GM21528 (cell line): Measurements from ENCODE around the gene NOD1.

Experiments
- ATAC-seq: cut with Tn5 transposase; IDR thresholded peaks from one replicate; pipeline ENCODE4 v1.9.1; 2021; ENCODE audit warnings: mild to moderate bottlenecking, moderate library complexity; ENCODE audit not compliant: unreplicated experiment, low FRiP score

NOD1 gene

DNA sequence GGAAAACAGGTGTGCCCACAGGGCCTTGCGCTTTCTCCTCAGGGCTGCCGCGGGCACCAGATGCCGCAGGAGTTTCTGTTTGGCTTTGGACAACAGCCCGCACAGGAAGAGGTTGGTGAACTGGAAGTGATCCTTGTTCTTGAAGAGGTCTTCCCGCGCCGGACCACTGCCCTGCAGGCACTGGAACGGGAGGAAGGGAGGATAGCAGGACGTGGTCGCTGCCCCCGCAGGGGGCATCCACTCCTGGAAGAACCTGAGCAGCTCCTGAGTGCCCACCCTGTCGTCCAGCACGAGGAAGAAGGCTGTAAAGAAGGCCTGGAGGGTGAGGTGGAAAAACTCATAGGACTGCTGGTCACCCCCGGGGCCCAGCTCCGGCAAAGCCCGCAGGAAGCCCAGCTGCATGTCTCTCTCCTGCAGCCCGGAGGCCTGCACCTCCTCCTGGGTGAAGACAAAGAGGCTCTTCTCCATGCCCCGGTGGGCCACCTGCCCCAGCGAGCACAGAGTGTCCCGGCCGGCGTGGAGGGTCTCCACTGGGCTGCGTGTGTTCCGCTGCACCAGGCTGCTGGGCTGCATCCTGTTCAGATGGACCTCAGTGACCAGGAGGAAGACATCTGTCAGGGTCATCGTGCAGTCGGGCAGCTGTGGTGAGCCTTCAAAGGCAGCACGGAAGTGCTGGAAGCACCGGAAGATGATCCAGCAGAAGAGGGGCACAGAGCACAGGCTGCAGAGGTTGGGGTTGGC, 26.9 kb downstream of the NOD1 start:
- ATAC-seq: no peak

GRCh38 chr7:30450983-30451497, 27.5 kb downstream of the NOD1 start:
- ATAC-seq: no peak

- ATAC-seq: no peak
These were observed 28.2 kb downstream of the NOD1 start for GRCh38 chr7:30450240-30450982.

DNA sequence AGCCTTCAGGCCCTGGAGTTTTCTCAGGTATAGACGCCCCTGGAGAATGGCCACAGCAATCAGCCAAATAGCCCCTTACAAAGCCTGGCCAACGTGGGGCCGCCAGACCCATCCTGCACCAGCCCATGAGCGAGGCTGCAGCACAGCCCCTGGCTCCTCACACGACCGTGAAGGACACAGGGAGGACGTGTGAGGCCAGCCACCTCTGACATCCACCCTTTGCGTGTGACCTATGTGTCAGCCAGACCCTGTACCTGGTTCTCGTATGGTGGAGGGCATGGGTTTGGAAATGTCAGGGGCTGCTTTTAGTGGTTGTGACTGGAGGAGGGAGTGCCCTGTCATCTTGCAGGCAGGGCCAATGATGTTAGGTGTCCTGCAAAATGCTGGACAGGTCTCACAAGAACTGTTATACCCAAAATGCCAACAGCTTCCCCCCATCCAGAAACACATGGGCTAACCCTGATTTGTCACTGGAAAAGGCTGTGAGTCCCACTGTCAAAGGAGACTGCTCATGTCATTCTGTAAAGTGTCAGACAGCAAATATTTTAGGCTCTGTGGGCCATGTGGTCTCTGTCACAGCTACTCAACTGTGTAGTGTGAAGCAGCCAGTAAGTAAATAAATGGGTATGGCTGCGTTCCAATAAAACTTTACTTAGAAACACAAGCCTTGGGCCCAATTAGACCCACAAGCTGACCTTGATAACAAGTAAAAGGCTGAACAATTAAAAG, 30.0 kb downstream of the NOD1 start:
- ATAC-seq: no peak

GRCh38 chr7:30447466-30447865, 31.1 kb downstream of the NOD1 start:
- ATAC-seq: no peak

- peak; percentile 24 for ATAC-seq
These were observed 32.3 kb downstream of the NOD1 start for GRCh38 chr7:30446266-30446665.

DNA sequence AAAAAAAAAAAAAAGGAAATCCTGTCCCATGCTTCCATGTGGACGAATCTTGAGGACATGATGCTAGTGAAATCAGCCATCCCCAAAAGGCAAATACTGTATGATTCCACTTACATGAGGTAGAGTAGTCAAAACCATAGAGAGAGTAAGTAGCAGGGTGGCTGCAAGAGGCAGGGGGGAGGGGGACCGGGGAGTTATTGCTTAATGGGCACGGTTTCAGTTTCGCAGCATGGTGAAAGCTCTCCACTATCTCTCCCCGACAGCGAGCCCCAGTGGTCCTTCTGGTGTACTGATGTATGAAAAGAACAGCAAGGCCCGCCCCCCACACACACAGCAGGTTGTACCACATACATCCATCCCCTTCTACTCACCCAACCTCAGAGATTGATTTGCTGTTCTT, 32.8 kb downstream of the NOD1 start:
- peak; percentile 98 for ATAC-seq

DNA sequence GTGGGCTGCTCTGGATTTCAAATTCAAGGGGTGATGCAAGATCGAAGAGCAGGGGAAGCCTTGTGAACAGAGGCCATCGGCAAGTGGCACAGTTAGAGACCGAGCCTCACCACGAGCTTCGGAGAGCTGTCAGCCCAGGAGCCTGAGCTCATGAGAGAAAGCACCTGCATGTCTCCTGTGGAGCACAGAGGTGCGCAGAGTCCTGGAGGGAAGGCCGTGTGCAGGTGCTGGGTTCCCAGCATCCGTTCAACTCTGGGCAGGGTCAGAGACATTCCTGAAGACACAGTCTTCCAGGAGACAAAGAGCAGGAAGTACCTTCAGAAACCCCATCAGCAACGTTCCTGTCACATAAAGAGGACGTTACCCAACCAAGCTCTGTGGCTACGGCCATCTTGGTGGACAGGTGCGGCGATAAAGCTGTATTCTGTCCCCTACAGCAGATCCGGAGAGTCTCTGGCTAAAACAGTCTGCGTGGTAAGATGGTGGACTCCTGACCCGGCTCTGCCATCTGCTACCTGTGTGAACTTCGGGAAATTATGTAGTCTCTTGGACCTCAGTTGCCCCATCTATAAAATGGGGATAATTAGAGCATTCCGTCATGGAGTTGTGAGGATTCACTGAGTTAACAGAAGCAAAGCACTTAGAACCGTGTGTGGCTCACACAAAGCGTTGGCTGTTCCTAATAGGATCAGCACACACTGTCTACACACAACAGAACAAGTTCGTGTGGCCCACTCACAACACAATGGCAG, 40.6 kb downstream of the NOD1 start:
- ATAC-seq: no peak

DNA sequence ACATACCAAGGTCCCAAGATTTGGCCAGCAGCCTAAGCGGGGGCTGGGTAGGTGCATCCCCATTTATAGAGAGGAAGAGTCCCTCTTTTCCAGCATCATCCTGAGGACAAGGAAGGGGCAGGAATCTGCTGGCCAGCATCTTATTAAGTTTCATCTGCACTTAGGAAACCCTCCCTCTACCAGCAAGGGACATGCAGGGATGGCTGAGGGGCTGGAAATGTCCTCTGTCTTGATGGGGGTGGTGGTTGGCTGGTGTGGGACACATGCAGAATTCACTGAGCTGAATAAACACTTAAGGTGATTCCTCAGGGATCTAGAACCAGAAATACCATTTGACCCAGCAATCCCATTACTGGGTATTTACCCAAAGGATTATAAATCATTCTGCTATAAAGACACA, 42.1 kb downstream of the NOD1 start:
- no peak for ATAC-seq

- ATAC-seq: no peak
These were observed 42.5 kb downstream of the NOD1 start for GRCh38 chr7:30436046-30436445.

DNA sequence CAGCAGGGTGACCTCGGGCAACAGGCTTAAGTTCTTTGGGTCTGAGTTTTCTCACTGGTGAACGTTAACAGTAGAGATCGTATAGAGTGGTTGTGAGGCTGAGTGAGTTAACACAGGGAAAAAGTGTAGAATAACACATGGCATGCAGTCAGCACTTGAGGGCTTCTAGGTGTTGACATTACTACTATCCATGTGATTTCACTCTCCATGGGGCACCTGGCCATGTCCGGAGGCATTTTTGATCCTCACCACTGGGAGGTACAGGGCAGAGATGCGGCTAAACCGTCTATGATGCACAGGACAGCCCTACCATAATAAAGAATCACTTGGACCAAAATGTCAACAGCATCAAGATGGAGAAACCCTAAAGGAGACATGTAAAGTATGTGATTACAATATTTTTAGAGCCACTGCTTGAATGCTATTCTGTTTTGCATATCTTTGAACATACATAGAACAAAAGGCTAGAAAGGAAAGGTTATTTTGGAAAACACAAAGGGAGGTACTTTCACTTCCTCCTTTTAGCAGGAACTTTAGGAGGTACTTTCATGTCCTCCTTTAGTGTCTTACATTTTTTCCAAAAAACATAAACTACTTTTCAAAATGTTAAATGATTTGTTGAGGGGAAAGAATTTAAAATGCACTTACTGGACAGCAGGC, 44.3 kb downstream of the NOD1 start:
- no peak for ATAC-seq

DNA sequence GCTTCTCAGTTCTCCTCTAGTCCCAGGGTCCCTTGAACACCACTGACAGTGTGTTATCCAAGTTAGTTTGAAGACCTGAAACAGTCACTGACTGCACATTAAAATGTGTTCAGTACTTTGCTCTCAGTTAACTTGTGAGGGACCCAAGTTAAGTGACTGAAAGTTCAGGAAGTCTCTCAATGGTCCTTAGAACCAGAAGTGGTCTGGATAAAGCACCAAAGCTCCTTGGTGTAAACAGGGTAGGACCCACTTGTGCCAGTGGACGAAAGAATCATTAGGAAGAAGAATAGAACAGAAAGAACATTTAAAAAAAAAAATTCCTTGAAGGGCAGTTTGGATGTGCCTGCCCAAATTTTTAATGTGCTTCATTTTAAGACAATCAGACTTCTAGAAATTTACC, 45.1 kb downstream of the NOD1 start:
- ATAC-seq: no peak

GRCh38 chr7:30433082-30433481, 45.5 kb downstream of the NOD1 start:
- ATAC-seq: no peak

DNA sequence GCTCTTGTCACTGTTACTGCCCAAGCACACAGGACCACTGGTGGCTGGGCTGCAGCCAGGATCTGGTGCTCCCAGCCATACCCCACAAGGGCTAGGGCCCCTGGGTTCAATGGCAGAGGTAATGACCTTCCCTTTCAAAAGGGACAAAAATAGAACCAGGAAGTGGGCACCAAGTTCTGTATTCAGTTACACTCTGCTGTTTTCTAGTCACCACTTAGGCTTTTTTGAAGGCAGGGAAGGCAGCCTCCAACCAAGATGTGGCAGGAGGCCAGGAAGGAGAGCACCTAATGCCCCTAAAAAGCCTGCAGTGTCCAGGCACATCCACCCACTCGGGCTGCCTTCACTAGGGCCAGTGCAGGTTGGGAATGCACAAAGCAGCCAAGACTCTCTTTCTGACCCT, 47.8 kb downstream of the NOD1 start:
- no peak for ATAC-seq

- ATAC-seq: no peak
These were observed 48.3 kb downstream of the NOD1 start for GRCh38 chr7:30430276-30430675.

GRCh38 chr7:30429156-30429530, 49.4 kb downstream of the NOD1 start:
- no peak for ATAC-seq

- ATAC-seq: no peak
These were observed 50.1 kb downstream of the NOD1 start for GRCh38 chr7:30428246-30429155.

- no peak for ATAC-seq
These were observed 51.1 kb downstream of the NOD1 start for GRCh38 chr7:30427296-30428070.
